WI38 (cell line): Measurements from ENCODE around the gene RNF14.

Experiments used
- H3K4me3 ChIP-seq: 2 replicates; pipeline ENCODE4 v1.5.1; 2011; ENCODE audit warnings: low read depth, mild to moderate bottlenecking, control low read depth, low read length
- CTCF ChIP-seq: IDR thresholded peaks from 2 replicates; pipeline ENCODE4 v1.5.1; 2012; ENCODE audit warnings: low read depth, mild to moderate bottlenecking, control low read depth, low read length

RNF14 gene

GRCh38 chr5:141989720-141990119, 20.8 kb downstream of the RNF14 start:
- TF ChIP-seq CTCF: no peak
- H3K4me3 ChIP-seq: no peak overlapping the region

GRCh38 chr5:141992349-141992963, 23.6 kb downstream of the RNF14 start:
- H3K4me3 ChIP-seq: no peak overlapping the region
- peak; percentile 52; the same call in 1 of the 2 replicates for TF ChIP-seq CTCF

- H3K4me3 ChIP-seq: no peak overlapping the region
- TF ChIP-seq CTCF: no peak
Observed at GRCh38 chr5:141994511-141995136, 25.7 kb downstream of the RNF14 start.

GRCh38 chr5:141995656-141996055, 26.8 kb downstream of the RNF14 start:
- no peak for TF ChIP-seq CTCF
- H3K4me3 ChIP-seq: no peak overlapping the region

- H3K4me3 ChIP-seq: no peak overlapping the region
- no peak for TF ChIP-seq CTCF
Observed at GRCh38 chr5:141997358-141997960, 28.6 kb downstream of the RNF14 start.

- no peak overlapping the region for H3K4me3 ChIP-seq
- no peak for TF ChIP-seq CTCF
Observed at GRCh38 chr5:142000173-142000572, 31.3 kb downstream of the RNF14 start.

GRCh38 chr5:142000704-142001484, 32.0 kb downstream of the RNF14 start:
- no peak for TF ChIP-seq CTCF
- H3K4me3 ChIP-seq: no peak overlapping the region
